Spleen (tissue), 11 donors: ENCODE data around the gene AP1G1. TPM values are rescaled to one million over a fixed set of nuclear protein-coding genes. Genes with fewer than 3 reads are reported as not detected.

Experiments
- DNase-seq: peaks from one replicate; pipeline ENCODE4 v3.0.0-alpha.2; 2020
- H3K27ac ChIP-seq, 8 donors: fragments of 200-600 bp; sonication (generic) in 7 of 8; 1 replicate in 4 of 8; 2 replicates in 4 of 8; pipeline versions ENCODE4 v1.5.0 to v1.8.0; 2016 to 2021; ENCODE audit warnings: inconsistent platforms in 4 of 8, mild to moderate bottlenecking in 4 of 8, moderate library complexity in 1 of 8
- H3K27me3 ChIP-seq, 7 donors: fragments of 200-600 bp; sonication (generic) in 6 of 7; replicated peaks in 1 of 7; 1 replicate in 4 of 7; 2 replicates in 3 of 7; pipeline versions ENCODE4 v1.5.0 to v1.8.0; 2016 to 2021; ENCODE audit warnings: inconsistent platforms in 3 of 7, mild to moderate bottlenecking in 1 of 7
- H3K36me3 ChIP-seq, 6 donors: fragments of 200-600 bp; sonication (generic) in 5 of 6; 1 replicate in 4 of 6; 2 replicates in 2 of 6; pipeline versions ENCODE4 v1.5.0 to v1.8.0; 2016 to 2021; ENCODE audit warnings: inconsistent platforms in 2 of 6
- H3K4me1 ChIP-seq, 6 donors: fragments of 200-600 bp; sonication (generic) in 5 of 6; 1 replicate in 3 of 6; 2 replicates in 3 of 6; pipeline versions ENCODE4 v1.5.0 to v1.8.0; 2016 to 2021; ENCODE audit warnings: inconsistent platforms in 3 of 6
- H3K4me3 ChIP-seq, 8 donors: fragments of 200-600 bp; sonication (generic) in 7 of 8; 1 replicate in 4 of 8; 2 replicates in 4 of 8; pipeline versions ENCODE4 v1.5.0 to v1.8.0; 2016 to 2021; ENCODE audit warnings: inconsistent platforms in 4 of 8, mild to moderate bottlenecking in 4 of 8, moderate library complexity in 2 of 8
- H3K9me3 ChIP-seq, 8 donors: fragments of 200-600 bp; sonication (generic) in 7 of 8; 1 replicate in 4 of 8; 2 replicates in 4 of 8; pipeline versions ENCODE4 v1.5.0 to v1.8.0; 2016 to 2021; ENCODE audit warnings: inconsistent platforms in 4 of 8
- POLR2A ChIP-seq, 3 donors: fragments of 450-650 bp; IDR thresholded peaks; one replicate each; pipeline ENCODE4 v1.5.1; 2017; ENCODE audit warnings: antibody characterized with exemption in 3 of 3, mild to moderate bottlenecking in 1 of 3
- POLR2AphosphoS5 ChIP-seq, 3 donors: sonication (generic); formaldehyde crosslinking; IDR thresholded peaks; one replicate each; pipeline ENCODE4 v1.5.1; 2017; ENCODE audit warnings: antibody characterized with exemption in 3 of 3
- WGBS, 5 donors: extraction: QIAGEN DNeasy Blood & Tissue Kit in 3 of 5; methylation state at CpG; one replicate each; pipeline versions ENCODE4 v1.1.5 to v1.1.7; 2013 to 2018; 5-methylcytosine and 5-hydroxymethylcytosine counted together
- intact Hi-C: fragments of 100-400 bp; cut with DNase I; formaldehyde crosslinking; loops from one replicate; pipeline ENCODE4 v1.15.0; 2023; ENCODE audit warnings: low total_unique reads
- polyA plus RNA-seq, 3 donors: library from polyadenylated mRNA; stranded (reverse); fragments of 200-250 nt; gene quantifications; one replicate each; pipeline ENCODE4 v1.2.1, GENCODE V29; 2013
- total RNA-seq, 7 donors: library from RNA; depleted of rRNA in 3 of 7; stranded (reverse); fragments of >200 nt in 3 of 7; fragmentation: NEBNext Ultra II Directional in 4 of 7; extraction: Animal tissue kit (Norgen Biotek cat#: 25700) in 4 of 7; gene quantifications; one replicate each; pipeline versions ENCODE4 v1.1.0 to v1.2.1, GENCODE V29; 2016 to 2021
- TF ChIP-seq, protein P1 (sequence below), 11 experiments: fragments of 200-600 bp in 7 of 11; fragments of 450-650 bp in 4 of 11; sonication (generic) in 4 of 11; IDR thresholded peaks in 8 of 11; conservative IDR thresholded peaks in 3 of 11; 1 replicate in 7 of 11; 2 replicates in 4 of 11; pipeline versions ENCODE4 v1.4.0 to v1.8.0; 2016 to 2021; ENCODE audit warnings: antibody characterized with exemption in 11 of 11, inconsistent platforms in 4 of 11, mild to moderate bottlenecking in 1 of 11
- donor health status: healthy with polysubstance abuse.
- donor health status: DM: no; HTN: no; CAD: no; lungs with moderate emphysema.
- donor health status: DM: no; HTN: no; CAD: no.
- donor health status: Bipolar disorder and iron deficiency.
- donor health status: healthy.
- donor health status: DM: no; HTN: no; CAD: no.
- donor health status: DM: yes; HTN: yes; CAD: no.

Gene AP1G1
- total and polyA plus RNA-seq, 10 donors = 11.2 to 125 (median 94.1) TPM

DNA sequence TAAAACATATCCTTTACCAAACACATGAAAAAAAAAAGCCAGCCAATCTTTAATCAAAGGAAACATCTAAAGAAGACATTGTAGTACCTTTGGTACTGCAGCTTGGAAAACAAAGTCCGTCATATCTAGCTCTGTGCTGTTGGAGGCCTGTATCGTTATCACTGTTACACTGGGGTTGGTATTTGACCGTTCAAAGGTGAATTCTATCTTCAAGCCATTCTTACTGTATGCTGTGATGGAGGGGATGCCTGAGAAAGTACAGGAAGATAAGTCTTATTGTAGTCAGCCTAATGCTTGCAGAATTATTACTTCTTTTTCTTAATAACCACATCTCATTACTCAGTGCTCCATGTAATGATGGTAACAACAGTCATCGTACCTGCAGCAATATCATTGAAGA is 69.8 kb downstream of the AP1G1 start:
- TF ChIP-seq POLR2A (IDR thresholded peaks at IDR 0.05) (no peak), POLR2AphosphoS5 (IDR thresholded peaks at IDR 0.05) (no peak)
- TF ChIP-seq, protein P1, sequence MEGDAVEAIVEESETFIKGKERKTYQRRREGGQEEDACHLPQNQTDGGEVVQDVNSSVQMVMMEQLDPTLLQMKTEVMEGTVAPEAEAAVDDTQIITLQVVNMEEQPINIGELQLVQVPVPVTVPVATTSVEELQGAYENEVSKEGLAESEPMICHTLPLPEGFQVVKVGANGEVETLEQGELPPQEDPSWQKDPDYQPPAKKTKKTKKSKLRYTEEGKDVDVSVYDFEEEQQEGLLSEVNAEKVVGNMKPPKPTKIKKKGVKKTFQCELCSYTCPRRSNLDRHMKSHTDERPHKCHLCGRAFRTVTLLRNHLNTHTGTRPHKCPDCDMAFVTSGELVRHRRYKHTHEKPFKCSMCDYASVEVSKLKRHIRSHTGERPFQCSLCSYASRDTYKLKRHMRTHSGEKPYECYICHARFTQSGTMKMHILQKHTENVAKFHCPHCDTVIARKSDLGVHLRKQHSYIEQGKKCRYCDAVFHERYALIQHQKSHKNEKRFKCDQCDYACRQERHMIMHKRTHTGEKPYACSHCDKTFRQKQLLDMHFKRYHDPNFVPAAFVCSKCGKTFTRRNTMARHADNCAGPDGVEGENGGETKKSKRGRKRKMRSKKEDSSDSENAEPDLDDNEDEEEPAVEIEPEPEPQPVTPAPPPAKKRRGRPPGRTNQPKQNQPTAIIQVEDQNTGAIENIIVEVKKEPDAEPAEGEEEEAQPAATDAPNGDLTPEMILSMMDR (IDR thresholded peaks at IDR 0.05 in 8 of 11, conservative IDR thresholded peaks at IDR 0.05 in 3 of 11) = no peak
- 94 to 98% (median 97%) methylated on average over 4 of the region's 4 CpGs for WGBS, 5 donors
- DNase-seq = no peak
- intact Hi-C loops = no loop called here
- peaks cover 3 to 100% (median 80%) of the 10 kb centered on the region in 6 donors for H3K36me3 ChIP-seq
- H3K27me3 ChIP-seq = no peaks in the 10 kb centered on the region
- no peak overlapping the region for H3K27ac ChIP-seq
- H3K9me3 ChIP-seq = no peaks in the 10 kb centered on the region
- no peak overlapping the region for H3K4me3 ChIP-seq
- no peaks in the 10 kb centered on the region for H3K4me1 ChIP-seq

DNA sequence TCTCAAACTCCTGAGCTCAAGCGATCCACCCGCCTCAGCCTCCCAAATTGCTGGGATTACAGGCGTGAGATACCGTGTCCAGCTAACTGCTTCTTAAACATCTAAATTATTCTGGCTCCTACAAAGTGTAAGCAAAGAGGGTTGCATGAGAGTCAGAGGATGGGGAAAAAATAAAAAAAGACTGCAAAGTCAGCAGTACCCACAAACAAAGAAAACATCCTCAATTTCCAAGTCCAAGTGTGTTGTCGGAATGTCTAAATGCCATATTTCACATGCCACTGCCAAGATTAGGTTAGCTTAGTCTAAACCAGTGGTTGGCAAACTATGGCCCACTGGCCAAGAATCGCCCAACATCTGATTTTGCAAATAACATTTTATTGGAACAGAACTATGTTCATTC is 71.1 kb downstream of the AP1G1 start:
- intact Hi-C loops = no loop called here
- WGBS, 5 donors = 96 to 99% (median 98%) methylated on average over 6 of the region's 6 CpGs
- H3K36me3 ChIP-seq = peaks cover 3 to 100% (median 80%) of the 10 kb centered on the region in 6 donors
- no peaks in the 10 kb centered on the region for H3K4me1 ChIP-seq
- H3K9me3 ChIP-seq = no peaks in the 10 kb centered on the region
- no peak for DNase-seq
- H3K4me3 ChIP-seq = no peak overlapping the region
- TF ChIP-seq POLR2A (IDR thresholded peaks at IDR 0.05) = no peak
- TF ChIP-seq, protein P1 (IDR thresholded peaks at IDR 0.05 in 8 of 11, conservative IDR thresholded peaks at IDR 0.05 in 3 of 11) = no peak
- TF ChIP-seq POLR2AphosphoS5 (IDR thresholded peaks at IDR 0.05) = no peak
- H3K27ac ChIP-seq = no peak overlapping the region
- H3K27me3 ChIP-seq = no peaks in the 10 kb centered on the region

DNA sequence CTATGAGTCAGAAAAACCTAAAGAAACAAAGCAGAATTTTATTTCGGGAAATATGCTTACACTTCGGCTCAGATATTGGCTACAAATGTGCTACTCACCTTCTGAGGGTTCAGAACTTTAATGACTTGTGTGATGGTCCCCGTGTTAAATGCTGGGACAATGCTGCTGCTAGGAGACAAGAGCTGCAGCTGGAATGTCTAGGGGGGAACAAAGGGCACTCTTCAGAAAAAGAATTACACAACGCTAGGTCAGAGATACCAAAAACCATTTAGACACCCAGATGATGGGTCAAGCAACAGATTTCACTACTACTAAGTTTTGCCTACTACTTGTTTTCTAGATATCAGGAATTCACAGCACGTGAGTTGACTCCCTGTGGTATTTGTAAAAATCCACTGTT is 74.1 kb downstream of the AP1G1 start:
- DNase-seq = no peak
- intact Hi-C loops = no loop called here
- H3K9me3 ChIP-seq = no peaks in the 10 kb centered on the region
- H3K4me3 ChIP-seq = no peak overlapping the region
- peaks cover 3 to 98% (median 80%) of the 10 kb centered on the region in 6 donors for H3K36me3 ChIP-seq
- H3K27ac ChIP-seq = no peak overlapping the region
- H3K4me1 ChIP-seq = no peaks in the 10 kb centered on the region
- H3K27me3 ChIP-seq = no peaks in the 10 kb centered on the region
- 92 to 96% (median 95%) methylated on average over 5 of the region's 5 CpGs for WGBS, 5 donors
- TF ChIP-seq, protein P1 (IDR thresholded peaks at IDR 0.05 in 8 of 11, conservative IDR thresholded peaks at IDR 0.05 in 3 of 11) = no peak
- TF ChIP-seq POLR2AphosphoS5 (IDR thresholded peaks at IDR 0.05) (no peak), POLR2A (IDR thresholded peaks at IDR 0.05) (no peak)

GRCh38 chr16:71732587-71732986 is 76.0 kb downstream of the AP1G1 start:
- Histone ChIP-seq H3K4me1 (peaks cover 0 to 11% (median 5%) of the 10 kb centered on the region in 6 donors), H3K27ac (no peak overlapping the region), H3K4me3 (no peak overlapping the region), H3K36me3 (peaks cover 3 to 78% (median 60%) of the 10 kb centered on the region in 6 donors), H3K9me3 (no peaks in the 10 kb centered on the region), H3K27me3 (no peaks in the 10 kb centered on the region)
- no peak for DNase-seq
- WGBS, 5 donors = 91 to 97% (median 93%) methylated on average over 3 of the region's 3 CpGs
- TF ChIP-seq POLR2AphosphoS5 (IDR thresholded peaks at IDR 0.05) (no peak), POLR2A (IDR thresholded peaks at IDR 0.05) (no peak)
- TF ChIP-seq, protein P1 (IDR thresholded peaks at IDR 0.05 in 8 of 11, conservative IDR thresholded peaks at IDR 0.05 in 3 of 11) = no peak
- intact Hi-C loops = no loop called here
